ENCODE results near the gene HOXD10.

The HOXD10 gene

GRCh38 chr2:176115883-176116813, at the start of gene HOXD10:
HOXD10 (plus strand) TSS chr2:176116778; CDS start chr2:176116834, 56 bp downstream.
- no peaks in the 10 kb centered on the region for H3K36me3 ChIP-seq (ENCODE audit: control insufficient read depth, insufficient read depth, low read length)
- H3K27ac ChIP-seq (ENCODE audit: low read depth, low read length), result no peak within 1 kb of the TSS
- H3K4me1 ChIP-seq (ENCODE audit: control insufficient read depth, insufficient read depth, low read length), result no peaks in the 10 kb centered on the region
- peaks cover 36% of the 10 kb centered on the region for H3K27me3 ChIP-seq (ENCODE audit: control insufficient read depth, insufficient read depth, low read length)
- no peak within 1 kb of the TSS for H3K9ac ChIP-seq (ENCODE audit: low read length)
- H3K4me3 ChIP-seq (ENCODE audit: low read length), result peak within 1 kb of the TSS; percentile 36

GRCh38 chr2:176067589-176068418, 48.8 kb upstream of the HOXD10 start:
- no peaks in the 10 kb centered on the region for H3K36me3 ChIP-seq (ENCODE audit: control insufficient read depth, insufficient read depth, low read length)
- peak overlapping the region; percentile 47 for H3K4me3 ChIP-seq (ENCODE audit: low read length)
- H3K9ac ChIP-seq (ENCODE audit: low read length), result no peak overlapping the region

GRCh38 chr2:176068419-176068832, 48.2 kb upstream of the HOXD10 start:
- no peak overlapping the region for H3K9ac ChIP-seq (ENCODE audit: low read length)
- no peak overlapping the region for H3K27ac ChIP-seq (ENCODE audit: low read depth, low read length)
- peaks cover 48% of the 10 kb centered on the region for H3K27me3 ChIP-seq (ENCODE audit: control insufficient read depth, insufficient read depth, low read length)
- no peaks in the 10 kb centered on the region for H3K36me3 ChIP-seq (ENCODE audit: control insufficient read depth, insufficient read depth, low read length)
- H3K4me1 ChIP-seq (ENCODE audit: control insufficient read depth, insufficient read depth, low read length), result no peaks in the 10 kb centered on the region
- no peak overlapping the region for H3K4me3 ChIP-seq (ENCODE audit: low read length)

More at GRCh38 chr2:176067589-176068418, 48.8 kb upstream of the HOXD10 start:
- Histone ChIP-seq H3K27me3 (ENCODE audit: control insufficient read depth, insufficient read depth, low read length) (peaks cover 42% of the 10 kb centered on the region), H3K4me1 (ENCODE audit: control insufficient read depth, insufficient read depth, low read length) (no peaks in the 10 kb centered on the region), H3K27ac (ENCODE audit: low read depth, low read length) (no peak overlapping the region)

- Histone ChIP-seq H3K27me3 (ENCODE audit: control insufficient read depth, insufficient read depth, low read length) (peaks cover 59% of the 10 kb centered on the region), H3K9ac (ENCODE audit: low read length) (no peak overlapping the region), H3K36me3 (ENCODE audit: control insufficient read depth, insufficient read depth, low read length) (no peaks in the 10 kb centered on the region), H3K4me3 (ENCODE audit: low read length) (no peak overlapping the region), H3K27ac (ENCODE audit: low read depth, low read length) (no peak overlapping the region), H3K4me1 (ENCODE audit: control insufficient read depth, insufficient read depth, low read length) (no peaks in the 10 kb centered on the region)
Measured at GRCh38 chr2:176071330-176072291, 45.0 kb upstream of the HOXD10 start.

GRCh38 chr2:176072292-176072669, 44.3 kb upstream of the HOXD10 start:
- Histone ChIP-seq H3K27me3 (ENCODE audit: control insufficient read depth, insufficient read depth, low read length) (peaks cover 58% of the 10 kb centered on the region), H3K9ac (ENCODE audit: low read length) (no peak overlapping the region), H3K36me3 (ENCODE audit: control insufficient read depth, insufficient read depth, low read length) (no peaks in the 10 kb centered on the region), H3K4me3 (ENCODE audit: low read length) (no peak overlapping the region), H3K4me1 (ENCODE audit: control insufficient read depth, insufficient read depth, low read length) (no peaks in the 10 kb centered on the region), H3K27ac (ENCODE audit: low read depth, low read length) (no peak overlapping the region)

GRCh38 chr2:176072951-176073904, 43.4 kb upstream of the HOXD10 start:
- no peak overlapping the region for H3K4me3 ChIP-seq (ENCODE audit: low read length)
- H3K4me1 ChIP-seq (ENCODE audit: control insufficient read depth, insufficient read depth, low read length), result no peaks in the 10 kb centered on the region
- H3K36me3 ChIP-seq (ENCODE audit: control insufficient read depth, insufficient read depth, low read length), result no peaks in the 10 kb centered on the region
- H3K27me3 ChIP-seq (ENCODE audit: control insufficient read depth, insufficient read depth, low read length), result peaks cover 55% of the 10 kb centered on the region
- H3K27ac ChIP-seq (ENCODE audit: low read depth, low read length), result no peak overlapping the region
- no peak overlapping the region for H3K9ac ChIP-seq (ENCODE audit: low read length)

- Histone ChIP-seq H3K27ac (ENCODE audit: low read depth, low read length) (no peak overlapping the region), H3K4me1 (ENCODE audit: control insufficient read depth, insufficient read depth, low read length) (no peaks in the 10 kb centered on the region), H3K9ac (ENCODE audit: low read length) (no peak overlapping the region), H3K4me3 (ENCODE audit: low read length) (no peak overlapping the region), H3K36me3 (ENCODE audit: control insufficient read depth, insufficient read depth, low read length) (no peaks in the 10 kb centered on the region), H3K27me3 (ENCODE audit: control insufficient read depth, insufficient read depth, low read length) (peaks cover 60% of the 10 kb centered on the region)
Measured at GRCh38 chr2:176074919-176075425, 41.6 kb upstream of the HOXD10 start.

- Histone ChIP-seq H3K4me1 (ENCODE audit: control insufficient read depth, insufficient read depth, low read length) (no peaks in the 10 kb centered on the region), H3K9ac (ENCODE audit: low read length) (no peak overlapping the region), H3K27me3 (ENCODE audit: control insufficient read depth, insufficient read depth, low read length) (peaks cover 57% of the 10 kb centered on the region), H3K4me3 (ENCODE audit: low read length) (no peak overlapping the region), H3K36me3 (ENCODE audit: control insufficient read depth, insufficient read depth, low read length) (no peaks in the 10 kb centered on the region), H3K27ac (ENCODE audit: low read depth, low read length) (no peak overlapping the region)
Measured at GRCh38 chr2:176075481-176075880, 41.1 kb upstream of the HOXD10 start.

GRCh38 chr2:176076063-176076462, 40.5 kb upstream of the HOXD10 start:
- H3K9ac ChIP-seq (ENCODE audit: low read length), result no peak overlapping the region
- peaks cover 61% of the 10 kb centered on the region for H3K27me3 ChIP-seq (ENCODE audit: control insufficient read depth, insufficient read depth, low read length)
- no peaks in the 10 kb centered on the region for H3K4me1 ChIP-seq (ENCODE audit: control insufficient read depth, insufficient read depth, low read length)
- H3K4me3 ChIP-seq (ENCODE audit: low read length), result no peak overlapping the region
- H3K27ac ChIP-seq (ENCODE audit: low read depth, low read length), result no peak overlapping the region
- no peaks in the 10 kb centered on the region for H3K36me3 ChIP-seq (ENCODE audit: control insufficient read depth, insufficient read depth, low read length)

- no peak overlapping the region for H3K4me3 ChIP-seq (ENCODE audit: low read length)
- H3K27ac ChIP-seq (ENCODE audit: low read depth, low read length), result no peak overlapping the region
- H3K4me1 ChIP-seq (ENCODE audit: control insufficient read depth, insufficient read depth, low read length), result no peaks in the 10 kb centered on the region
- no peak overlapping the region for H3K9ac ChIP-seq (ENCODE audit: low read length)
- peaks cover 61% of the 10 kb centered on the region for H3K27me3 ChIP-seq (ENCODE audit: control insufficient read depth, insufficient read depth, low read length)
- no peaks in the 10 kb centered on the region for H3K36me3 ChIP-seq (ENCODE audit: control insufficient read depth, insufficient read depth, low read length)
Measured at GRCh38 chr2:176076796-176077195, 39.8 kb upstream of the HOXD10 start.
